Thyroid gland (tissue), 4 donors: Measurements from ENCODE around the gene UNC13D.

Experiments
- POLR2A ChIP-seq, 2 donors: fragments of 450-650 bp; IDR thresholded peaks; one replicate each; pipeline ENCODE4 v1.6.1; 2017; ENCODE audit warnings: antibody characterized with exemption in 2 of 2, mild to moderate bottlenecking in 2 of 2, moderate library complexity in 1 of 2
- TF ChIP-seq, protein P1 (sequence below), 6 experiments: fragments of 200-600 bp in 3 of 6; fragments of 450-650 bp in 3 of 6; sonication (generic) in 3 of 6; IDR thresholded peaks; one replicate each; pipeline ENCODE4 v1.5.1; 2016 to 2019; ENCODE audit warnings: antibody characterized with exemption in 6 of 6, mild to moderate bottlenecking in 2 of 6, inconsistent platforms in 1 of 6, moderate library complexity in 1 of 6

DNA sequence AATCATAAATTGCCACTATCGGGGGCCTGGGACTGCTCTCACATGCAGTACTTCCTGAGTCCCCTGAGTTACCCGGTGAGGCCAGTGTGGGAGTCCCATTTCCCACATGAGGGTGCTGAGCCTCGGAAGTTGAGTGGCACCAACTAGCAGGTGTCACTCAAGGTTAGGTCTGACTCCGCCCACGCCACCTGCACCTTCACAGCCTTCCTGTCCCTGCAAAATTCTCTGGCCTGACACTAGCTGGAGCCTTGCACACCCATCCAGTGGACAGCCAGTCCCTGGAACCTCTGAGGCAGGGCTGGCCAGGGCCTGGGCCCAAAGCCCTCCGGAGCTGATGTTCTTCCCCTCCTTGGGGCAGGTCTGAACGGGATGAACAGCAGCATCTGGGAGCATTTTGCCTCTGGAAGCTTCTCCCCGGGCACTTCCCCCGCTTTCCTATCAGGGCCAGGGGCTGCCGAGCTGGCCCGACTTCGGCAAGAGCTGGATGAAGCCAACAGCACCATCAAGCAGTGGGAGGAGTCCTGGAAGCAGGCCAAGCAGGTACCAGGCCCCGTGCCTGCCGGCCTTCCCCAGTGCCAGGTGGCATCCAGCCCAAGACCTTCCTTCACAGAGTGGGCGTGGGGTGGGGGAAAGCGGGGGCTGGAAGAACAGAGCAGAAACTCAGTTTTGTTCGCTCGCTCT lies 21.9 kb downstream of the UNC13D start:
- TF ChIP-seq, protein P1, sequence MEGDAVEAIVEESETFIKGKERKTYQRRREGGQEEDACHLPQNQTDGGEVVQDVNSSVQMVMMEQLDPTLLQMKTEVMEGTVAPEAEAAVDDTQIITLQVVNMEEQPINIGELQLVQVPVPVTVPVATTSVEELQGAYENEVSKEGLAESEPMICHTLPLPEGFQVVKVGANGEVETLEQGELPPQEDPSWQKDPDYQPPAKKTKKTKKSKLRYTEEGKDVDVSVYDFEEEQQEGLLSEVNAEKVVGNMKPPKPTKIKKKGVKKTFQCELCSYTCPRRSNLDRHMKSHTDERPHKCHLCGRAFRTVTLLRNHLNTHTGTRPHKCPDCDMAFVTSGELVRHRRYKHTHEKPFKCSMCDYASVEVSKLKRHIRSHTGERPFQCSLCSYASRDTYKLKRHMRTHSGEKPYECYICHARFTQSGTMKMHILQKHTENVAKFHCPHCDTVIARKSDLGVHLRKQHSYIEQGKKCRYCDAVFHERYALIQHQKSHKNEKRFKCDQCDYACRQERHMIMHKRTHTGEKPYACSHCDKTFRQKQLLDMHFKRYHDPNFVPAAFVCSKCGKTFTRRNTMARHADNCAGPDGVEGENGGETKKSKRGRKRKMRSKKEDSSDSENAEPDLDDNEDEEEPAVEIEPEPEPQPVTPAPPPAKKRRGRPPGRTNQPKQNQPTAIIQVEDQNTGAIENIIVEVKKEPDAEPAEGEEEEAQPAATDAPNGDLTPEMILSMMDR (IDR thresholded peaks at IDR 0.05) = no peak
- no peak for TF ChIP-seq POLR2A (IDR thresholded peaks at IDR 0.05)
